GM19193 (cell line): ENCODE measurements around the gene CDH15.

Source experiments
- POLR2A ChIP-seq: IDR thresholded peaks from 4 replicates; pipeline ENCODE4 v1.6.1; 2011; ENCODE audit not compliant: insufficient read depth, insufficient read length; ENCODE audit errors: extremely low read depth

The CDH15 gene

GRCh38 chr16:89183463-89183862 lies 11.9 kb downstream of the CDH15 start:
- no peak for TF ChIP-seq POLR2A

GRCh38 chr16:89183975-89184676 lies 12.6 kb downstream of the CDH15 start:
- TF ChIP-seq POLR2A: no peak

GRCh38 chr16:89184677-89184932 lies 13.1 kb downstream of the CDH15 start:
- no peak for TF ChIP-seq POLR2A

GRCh38 chr16:89184933-89185794 lies 13.6 kb downstream of the CDH15 start:
- TF ChIP-seq POLR2A: no peak

GRCh38 chr16:89187032-89187769 lies 15.7 kb downstream of the CDH15 start:
- no peak for TF ChIP-seq POLR2A

GRCh38 chr16:89187770-89188392 lies 16.3 kb downstream of the CDH15 start:
- no peak for TF ChIP-seq POLR2A

GRCh38 chr16:89189358-89190025 lies 17.9 kb downstream of the CDH15 start:
- no peak for TF ChIP-seq POLR2A

GRCh38 chr16:89190150-89190958 lies 18.8 kb downstream of the CDH15 start:
- TF ChIP-seq POLR2A: no peak

GRCh38 chr16:89191033-89191900 lies 19.7 kb downstream of the CDH15 start:
- TF ChIP-seq POLR2A: no peak

- no peak for TF ChIP-seq POLR2A
Measured at GRCh38 chr16:89191901-89192185, 20.3 kb downstream of the CDH15 start.

GRCh38 chr16:89192956-89193575 lies 21.5 kb downstream of the CDH15 start:
- no peak for TF ChIP-seq POLR2A

GRCh38 chr16:89193576-89194293 lies 22.2 kb downstream of the CDH15 start:
- no peak for TF ChIP-seq POLR2A
